GM12874 (cell line): Measurements from ENCODE around the gene DERA.

Experiments used
- CTCF ChIP-seq: IDR thresholded peaks from 2 replicates; pipeline ENCODE4 v1.5.1; 2011; ENCODE audit warnings: low read depth, mild to moderate bottlenecking, control low read depth, low read length, moderate library complexity; ENCODE audit not compliant: insufficient read depth

Gene DERA

GRCh38 chr12:16006752-16007151, 95.6 kb downstream of the DERA start:
- TF ChIP-seq CTCF, result no peak

- TF ChIP-seq CTCF, result no peak
These were observed 97.3 kb downstream of the DERA start for GRCh38 chr12:16008421-16008824.

- TF ChIP-seq CTCF, result no peak
These were observed 101.0 kb downstream of the DERA start for GRCh38 chr12:16012117-16012516.

GRCh38 chr12:16016748-16017147, 105.6 kb downstream of the DERA start:
- TF ChIP-seq CTCF, result no peak

- TF ChIP-seq CTCF, result no peak
These were observed 107.2 kb downstream of the DERA start for GRCh38 chr12:16018306-16018705.

- no peak for TF ChIP-seq CTCF
These were observed 108.0 kb downstream of the DERA start for GRCh38 chr12:16019136-16019535.

GRCh38 chr12:16020031-16020430, 108.9 kb downstream of the DERA start:
- TF ChIP-seq CTCF, result no peak

GRCh38 chr12:16021026-16021425, 109.9 kb downstream of the DERA start:
- no peak for TF ChIP-seq CTCF
